HG03060 (cell line): Measurements from ENCODE around the gene ADAMTS9.

Experiments
- ATAC-seq: cut with Tn5 transposase; IDR thresholded peaks from one replicate; pipeline ENCODE4 v1.9.1; 2021; ENCODE audit warnings: low read depth, moderate number of reproducible peaks; ENCODE audit not compliant: unreplicated experiment

Gene ADAMTS9

GRCh38 chr3:64586952-64587351 lies 100.8 kb downstream of the ADAMTS9 start:
- ATAC-seq, result no peak

GRCh38 chr3:64584179-64584578 lies 103.6 kb downstream of the ADAMTS9 start:
- no peak for ATAC-seq

- ATAC-seq, result no peak
Measured at GRCh38 chr3:64578797-64579196, 109.0 kb downstream of the ADAMTS9 start.

DNA sequence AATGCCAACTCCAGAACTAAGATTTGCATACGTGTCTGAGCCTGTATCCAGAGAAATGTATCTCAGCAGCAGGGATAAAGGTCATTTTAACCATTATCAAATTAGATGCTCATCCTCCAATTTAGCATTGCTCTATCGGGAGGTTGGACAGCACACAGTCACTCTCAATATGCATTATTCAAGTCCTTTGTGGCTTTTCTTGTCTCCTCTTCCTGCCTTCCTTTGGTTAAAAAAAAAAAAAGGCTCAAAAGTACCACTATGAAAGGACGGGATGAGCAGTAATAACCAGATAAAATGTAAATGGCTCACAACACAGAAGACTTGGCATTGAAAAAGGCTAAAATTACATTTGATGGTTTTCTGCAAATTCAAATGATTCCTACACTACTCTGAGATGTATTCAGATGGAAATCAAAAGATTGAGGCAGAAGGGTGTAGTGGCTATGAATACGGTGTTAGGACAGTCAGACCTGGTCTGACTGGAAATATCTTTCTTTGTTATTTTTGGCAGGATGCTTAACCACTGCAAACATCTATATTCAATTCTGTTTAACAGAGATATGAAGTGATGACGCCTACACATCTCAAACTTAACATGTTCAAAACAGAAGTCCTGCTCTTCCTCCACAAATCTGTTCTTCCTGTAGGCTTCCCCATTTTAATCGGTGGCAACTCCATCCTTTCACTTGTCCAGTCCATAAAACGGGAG lies 109.6 kb downstream of the ADAMTS9 start:
- no peak for ATAC-seq

- no peak for ATAC-seq
Measured at GRCh38 chr3:64576211-64576775, 111.5 kb downstream of the ADAMTS9 start.

DNA sequence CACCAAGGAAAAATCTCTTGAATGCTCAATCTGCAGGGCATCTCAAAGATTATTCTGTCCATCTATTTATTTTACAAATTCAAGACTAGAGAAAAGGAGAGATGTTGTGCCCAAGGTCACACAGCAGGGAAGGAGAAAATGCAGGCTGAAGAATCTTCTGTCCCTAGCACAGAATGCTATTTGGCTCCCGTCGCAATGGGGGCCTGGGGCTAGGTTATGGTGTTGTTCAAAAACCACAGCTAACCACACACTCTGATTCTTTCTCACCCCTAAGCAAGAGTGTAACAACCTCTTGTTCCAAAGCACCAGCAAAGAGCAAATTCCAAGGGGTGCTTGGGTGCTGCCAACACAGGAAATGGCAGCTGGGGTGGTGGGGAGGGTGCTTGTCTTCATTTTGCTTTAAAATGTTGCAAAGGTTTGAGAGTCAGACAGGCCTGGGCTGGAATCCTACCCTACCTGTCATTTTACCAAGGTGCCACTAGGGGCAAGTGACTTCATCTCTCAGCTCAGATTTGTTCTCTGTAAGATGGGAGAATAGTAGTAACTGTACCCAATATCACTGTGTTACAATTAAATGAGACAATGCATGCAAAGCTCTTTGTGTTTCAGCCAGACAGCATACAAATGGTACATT lies 112.5 kb downstream of the ADAMTS9 start:
- ATAC-seq, result peak; percentile 91

- no peak for ATAC-seq
Measured at GRCh38 chr3:64574194-64574593, 113.6 kb downstream of the ADAMTS9 start.

- ATAC-seq, result no peak
Measured at GRCh38 chr3:64571982-64572381, 115.8 kb downstream of the ADAMTS9 start.

DNA sequence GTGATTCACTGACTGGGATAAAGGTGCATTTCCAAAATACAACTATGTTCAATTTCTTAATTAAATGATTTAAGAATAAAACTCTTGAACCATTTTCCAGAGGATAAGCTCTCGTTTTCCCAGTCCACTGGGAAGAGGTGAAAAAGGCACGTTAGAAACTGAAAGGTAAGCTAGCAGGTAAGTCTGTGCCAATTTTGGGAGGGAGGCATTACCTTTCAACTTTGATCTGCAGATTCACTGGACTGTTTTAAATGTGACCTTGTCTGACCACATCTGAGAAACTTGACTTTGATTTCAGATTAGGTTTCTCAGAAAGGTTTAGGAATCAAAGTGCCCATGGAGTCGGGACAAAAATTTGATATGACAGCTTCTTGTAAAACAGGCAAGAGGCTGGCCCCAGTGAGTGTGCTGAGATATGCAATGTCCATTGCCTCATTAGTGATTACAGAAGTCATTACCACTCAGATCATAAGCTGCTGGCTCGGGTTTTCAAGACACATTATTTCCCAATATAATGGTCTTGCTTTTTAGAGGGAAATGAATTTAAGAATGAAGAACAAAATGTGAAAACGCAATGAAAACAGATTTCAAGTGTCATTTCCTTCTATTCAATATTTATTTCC lies 118.8 kb downstream of the ADAMTS9 start:
- ATAC-seq, result no peak

DNA sequence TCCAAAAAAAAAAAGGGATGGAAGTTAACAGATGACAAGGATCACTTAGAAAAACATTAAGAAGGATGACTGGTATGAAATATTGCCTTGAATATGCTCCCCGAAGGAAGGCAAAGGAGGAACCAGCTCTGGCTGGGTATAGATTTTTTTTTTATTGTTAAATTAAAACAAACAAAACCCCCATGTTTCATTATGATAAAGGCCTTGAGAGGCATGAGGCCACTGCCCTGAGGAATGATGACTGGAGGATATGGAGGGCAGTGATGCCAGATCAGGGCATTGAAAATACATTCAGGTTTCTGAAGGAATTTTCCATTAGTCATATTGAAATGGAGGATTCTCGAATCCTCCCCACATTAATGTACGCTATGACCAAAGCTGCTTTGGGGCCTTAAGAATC lies 120.9 kb downstream of the ADAMTS9 start:
- ATAC-seq, result no peak

DNA sequence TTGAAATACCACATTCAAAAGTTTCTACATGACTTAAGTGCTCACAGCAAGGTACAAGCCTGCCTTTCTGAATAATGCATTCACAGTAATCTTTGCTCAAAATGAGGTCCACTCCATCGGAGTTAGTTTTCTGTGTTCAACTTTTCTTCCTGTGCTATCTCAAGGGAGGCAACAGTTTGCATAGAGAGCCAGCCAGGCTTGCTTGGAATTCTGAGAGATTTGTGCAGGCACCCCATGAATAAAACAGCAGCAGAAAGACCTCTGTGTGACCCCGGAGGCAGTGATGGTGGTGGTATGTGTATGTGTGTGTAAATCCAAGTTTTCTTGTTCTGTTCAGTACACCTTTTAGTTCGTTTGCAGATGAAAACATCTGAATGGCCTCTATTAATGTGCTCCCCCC lies 124.0 kb downstream of the ADAMTS9 start:
- ATAC-seq, result no peak

DNA sequence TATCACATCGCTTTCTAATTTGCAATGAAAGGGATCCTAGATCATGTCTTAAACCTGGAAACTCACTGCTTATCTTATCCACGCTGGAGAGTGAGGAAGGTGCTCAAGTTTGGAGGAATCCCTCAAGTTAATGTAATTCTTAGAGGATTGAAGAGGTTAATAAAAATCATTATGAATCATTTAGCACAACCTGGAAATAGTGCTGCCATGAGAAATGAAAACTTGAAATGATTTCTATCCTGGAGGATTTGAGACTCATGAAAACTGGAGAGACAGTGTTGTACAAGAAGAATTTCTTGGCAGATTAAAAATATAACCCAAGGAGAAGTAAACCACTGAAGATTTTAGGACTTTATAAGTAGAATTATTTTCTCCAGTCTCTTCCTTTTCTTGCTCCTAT lies 125.9 kb downstream of the ADAMTS9 start:
- no peak for ATAC-seq

DNA sequence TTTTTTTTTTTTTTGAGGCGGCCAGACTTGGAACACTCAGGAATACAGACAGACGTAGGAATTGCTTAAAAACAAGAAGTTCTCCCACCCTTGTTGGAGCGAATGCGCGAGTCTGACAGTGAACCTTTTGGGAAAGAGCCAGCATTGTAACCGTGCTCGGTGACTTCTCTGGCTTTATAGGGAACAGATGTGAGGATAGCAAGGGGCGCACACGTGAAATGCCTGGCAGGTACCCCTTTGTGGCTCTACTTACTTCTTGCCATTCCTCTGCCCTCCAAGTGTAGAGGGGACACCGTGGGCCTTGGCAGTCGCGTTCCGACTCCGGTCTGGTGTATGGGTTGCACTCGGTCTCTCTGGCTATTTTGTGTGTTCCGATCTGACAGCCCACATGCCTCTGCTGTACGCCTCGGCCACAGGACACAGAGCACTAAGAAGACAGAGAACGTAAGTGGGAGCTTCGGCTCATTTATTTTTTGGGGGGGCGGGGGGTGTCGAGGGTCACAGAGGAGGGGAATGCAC lies 126.4 kb downstream of the ADAMTS9 start:
- no peak for ATAC-seq

DNA sequence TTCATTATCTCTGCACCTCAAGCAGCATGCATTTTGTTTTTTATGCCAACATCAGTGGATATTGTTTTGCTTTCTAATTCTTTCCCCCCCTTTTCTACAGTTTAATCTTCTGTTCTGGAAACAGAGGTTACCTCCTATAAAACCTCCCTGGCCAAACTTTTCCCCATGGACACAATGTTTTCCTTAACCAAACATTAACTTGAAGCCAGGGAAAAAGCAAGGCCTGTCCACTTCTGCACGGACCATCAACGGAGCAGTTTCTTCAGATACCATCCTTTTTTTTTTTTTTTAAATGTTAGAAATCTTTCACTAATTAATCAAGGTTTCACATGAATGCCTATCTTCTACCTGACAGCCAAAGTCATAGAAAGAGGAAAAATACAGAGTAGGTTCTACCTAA lies 127.0 kb downstream of the ADAMTS9 start:
- ATAC-seq, result no peak

DNA sequence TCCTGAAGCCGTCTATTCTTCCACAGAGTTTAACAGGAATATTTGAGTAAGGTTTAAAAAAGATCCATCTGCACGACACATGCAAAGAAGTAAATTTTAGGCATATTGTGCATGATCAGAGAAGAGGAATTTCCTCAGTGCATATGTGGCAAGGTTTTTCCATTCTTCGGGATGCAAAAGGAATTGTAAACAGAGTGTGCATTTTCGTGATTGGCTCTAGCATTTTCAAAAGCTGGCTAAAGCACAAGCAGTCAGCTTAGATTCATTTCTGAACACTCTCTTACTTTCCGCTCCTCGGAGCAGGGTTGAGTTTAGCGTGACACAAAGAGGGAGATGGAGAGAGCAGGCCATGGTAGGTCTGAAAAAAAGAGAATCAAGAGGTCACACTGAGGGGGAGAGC lies 128.2 kb downstream of the ADAMTS9 start:
- ATAC-seq, result no peak

DNA sequence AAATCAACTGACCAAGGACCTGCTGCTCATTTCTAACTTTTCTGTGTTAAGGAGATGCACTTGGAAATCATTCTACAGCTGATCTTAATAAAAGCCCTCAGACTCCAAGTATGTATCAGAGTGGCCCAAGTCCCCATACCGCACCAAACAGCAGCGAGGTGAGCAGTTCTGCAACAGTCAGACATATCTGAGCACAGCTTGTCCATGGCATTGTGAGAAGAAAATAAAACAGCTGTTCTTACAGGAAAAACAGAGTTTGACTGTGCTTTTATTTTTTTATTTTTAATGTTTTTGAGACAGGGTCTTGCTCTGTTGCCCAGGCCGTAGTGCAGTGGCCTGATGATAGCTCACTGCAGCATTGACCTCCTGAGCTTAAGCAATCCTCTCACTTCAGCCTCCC lies 131.8 kb downstream of the ADAMTS9 start:
- no peak for ATAC-seq

GRCh38 chr3:64555351-64555750 lies 132.4 kb downstream of the ADAMTS9 start:
- no peak for ATAC-seq

- ATAC-seq, result no peak
Measured at GRCh38 chr3:64554096-64554920, 133.5 kb downstream of the ADAMTS9 start.

- ATAC-seq, result no peak
Measured at GRCh38 chr3:64552966-64553365, 134.8 kb downstream of the ADAMTS9 start.

GRCh38 chr3:64552160-64552559 lies 135.6 kb downstream of the ADAMTS9 start:
- no peak for ATAC-seq

GRCh38 chr3:64551697-64552096 lies 136.1 kb downstream of the ADAMTS9 start:
- no peak for ATAC-seq
